ENCODE data around the gene CBLC. TPM values are rescaled to one million over a fixed set of nuclear protein-coding genes. Genes with fewer than 3 reads are reported as not detected.

The CBLC gene
- total RNA-seq, 1 donor from 2014 or later = not detected

DNA sequence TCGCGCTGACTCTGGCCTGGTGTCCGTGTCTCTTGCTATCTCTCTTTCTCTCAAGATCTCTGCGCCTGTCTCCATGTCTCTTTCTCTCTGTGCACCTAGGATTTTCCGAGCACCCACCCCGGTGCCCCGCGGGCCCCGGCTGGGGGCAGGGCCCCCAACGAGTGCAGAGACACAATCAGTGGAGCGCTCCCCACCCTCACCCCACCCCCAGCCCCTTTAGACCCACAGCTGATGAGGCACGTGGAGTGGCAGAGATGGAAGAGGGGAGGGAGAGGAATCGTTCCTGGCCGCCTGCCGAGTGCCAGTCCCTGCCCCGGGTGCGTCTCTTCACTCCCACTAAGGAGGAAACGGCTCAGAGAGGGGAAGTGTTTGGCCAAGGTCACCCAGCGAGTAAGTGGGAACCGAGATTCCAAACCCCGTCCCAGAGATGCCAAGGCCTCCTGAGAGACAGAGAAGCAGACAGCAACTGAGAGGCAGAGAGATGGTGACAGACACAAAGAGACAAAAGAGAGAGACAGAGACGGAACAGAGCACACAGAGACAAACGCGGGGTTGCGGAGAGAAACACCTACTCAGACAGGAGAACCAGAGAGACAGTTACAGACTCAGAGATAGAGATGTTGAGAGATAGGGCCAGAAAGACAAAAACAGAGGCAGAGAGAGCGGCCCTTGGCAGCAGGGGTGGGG lies 29.8 kb upstream of the CBLC start:
- Mint-ChIP-seq H3K27me3 (ENCODE audit: low read depth) (no peaks in the 10 kb centered on the region), H3K27ac (ENCODE audit: unreplicated experiment) (peak overlapping the region; percentile 95), H3K36me3 (ENCODE audit: low read depth) (peaks cover 3% of the 10 kb centered on the region), H3K4me1 (ENCODE audit: low read depth) (peaks cover 73% of the 10 kb centered on the region), H3K9me3 (ENCODE audit: low read depth) (no peaks in the 10 kb centered on the region), H3K4me3 (ENCODE audit: unreplicated experiment) (peak overlapping the region; percentile 85)
- TF ChIP-seq, protein P1, sequence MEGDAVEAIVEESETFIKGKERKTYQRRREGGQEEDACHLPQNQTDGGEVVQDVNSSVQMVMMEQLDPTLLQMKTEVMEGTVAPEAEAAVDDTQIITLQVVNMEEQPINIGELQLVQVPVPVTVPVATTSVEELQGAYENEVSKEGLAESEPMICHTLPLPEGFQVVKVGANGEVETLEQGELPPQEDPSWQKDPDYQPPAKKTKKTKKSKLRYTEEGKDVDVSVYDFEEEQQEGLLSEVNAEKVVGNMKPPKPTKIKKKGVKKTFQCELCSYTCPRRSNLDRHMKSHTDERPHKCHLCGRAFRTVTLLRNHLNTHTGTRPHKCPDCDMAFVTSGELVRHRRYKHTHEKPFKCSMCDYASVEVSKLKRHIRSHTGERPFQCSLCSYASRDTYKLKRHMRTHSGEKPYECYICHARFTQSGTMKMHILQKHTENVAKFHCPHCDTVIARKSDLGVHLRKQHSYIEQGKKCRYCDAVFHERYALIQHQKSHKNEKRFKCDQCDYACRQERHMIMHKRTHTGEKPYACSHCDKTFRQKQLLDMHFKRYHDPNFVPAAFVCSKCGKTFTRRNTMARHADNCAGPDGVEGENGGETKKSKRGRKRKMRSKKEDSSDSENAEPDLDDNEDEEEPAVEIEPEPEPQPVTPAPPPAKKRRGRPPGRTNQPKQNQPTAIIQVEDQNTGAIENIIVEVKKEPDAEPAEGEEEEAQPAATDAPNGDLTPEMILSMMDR (IDR thresholded peaks at IDR 0.05) = no peak
- no peak for DNase-seq (ENCODE audit: low spot score)

GRCh38 chr19:44748426-44749254 lies 29.1 kb upstream of the CBLC start, which contains the start of gene BCL3:
TSS of gene BCL3 (plus strand) at chr19:44748708. CDS start at chr19:44748791, 83 bp downstream.
- H3K4me3 Mint-ChIP-seq (ENCODE audit: unreplicated experiment) = peak within 1 kb of the TSS; percentile 85
- no peak for DNase-seq (ENCODE audit: low spot score)
- H3K27ac Mint-ChIP-seq (ENCODE audit: unreplicated experiment) = peak within 1 kb of the TSS; percentile 95
- TF ChIP-seq, protein P1 (IDR thresholded peaks at IDR 0.05) = no peak
- no peaks in the 10 kb centered on the region for H3K27me3 Mint-ChIP-seq (ENCODE audit: low read depth)
- H3K9me3 Mint-ChIP-seq (ENCODE audit: low read depth) = no peaks in the 10 kb centered on the region
- H3K4me1 Mint-ChIP-seq (ENCODE audit: low read depth) = peaks cover 76% of the 10 kb centered on the region
- peaks cover 3% of the 10 kb centered on the region for H3K36me3 Mint-ChIP-seq (ENCODE audit: low read depth)

DNA sequence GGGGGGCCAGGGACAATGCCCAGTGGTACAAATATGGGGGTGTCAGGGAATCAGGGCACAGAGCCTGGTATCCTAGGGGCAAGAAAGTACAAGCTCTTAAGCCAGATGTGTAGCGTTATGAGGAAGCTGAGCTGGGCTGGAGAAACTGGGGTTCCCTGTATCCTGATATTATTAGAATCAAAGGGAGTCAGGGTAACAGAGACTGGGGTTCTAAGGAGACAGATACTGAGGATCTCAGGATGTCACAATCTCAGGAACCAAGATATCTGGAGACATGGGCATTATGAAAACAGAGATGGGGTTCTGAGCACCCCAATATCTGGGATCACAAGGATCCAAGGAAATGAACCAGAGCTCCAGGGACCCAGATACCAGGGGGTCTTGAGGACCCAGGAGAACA lies 28.4 kb upstream of the CBLC start:
- Mint-ChIP-seq H3K4me1 (ENCODE audit: low read depth) (peaks cover 82% of the 10 kb centered on the region), H3K27ac (ENCODE audit: unreplicated experiment) (peak overlapping the region; percentile 53), H3K27me3 (ENCODE audit: low read depth) (no peaks in the 10 kb centered on the region), H3K9me3 (ENCODE audit: low read depth) (no peaks in the 10 kb centered on the region), H3K36me3 (ENCODE audit: low read depth) (peaks cover 3% of the 10 kb centered on the region), H3K4me3 (ENCODE audit: unreplicated experiment) (peak overlapping the region; percentile 74)
- TF ChIP-seq, protein P1 (IDR thresholded peaks at IDR 0.05) = no peak
- no peak for DNase-seq (ENCODE audit: low spot score)

DNA sequence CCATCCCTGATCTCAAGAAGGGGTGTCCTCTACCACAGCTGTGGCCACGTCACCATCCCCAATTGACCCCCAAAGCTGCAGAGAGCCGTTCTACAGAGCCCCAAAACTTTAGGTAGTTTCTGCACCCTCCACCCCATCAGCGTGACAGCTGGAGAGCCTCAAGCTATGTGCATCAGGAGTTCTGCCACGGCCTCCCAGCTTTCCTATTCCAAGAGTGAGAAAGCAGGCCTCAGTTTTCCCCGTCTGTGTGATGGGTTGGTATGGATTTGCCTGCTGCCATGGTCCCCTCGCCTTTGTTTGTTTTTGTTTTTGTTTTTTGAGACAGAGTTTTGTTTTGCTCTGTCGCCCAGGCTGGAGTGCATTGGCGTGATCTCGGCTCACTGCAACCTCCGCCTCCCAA lies 27.7 kb upstream of the CBLC start:
- H3K27ac Mint-ChIP-seq (ENCODE audit: unreplicated experiment) = no peak overlapping the region
- H3K27me3 Mint-ChIP-seq (ENCODE audit: low read depth) = no peaks in the 10 kb centered on the region
- H3K36me3 Mint-ChIP-seq (ENCODE audit: low read depth) = peaks cover 3% of the 10 kb centered on the region
- TF ChIP-seq, protein P1 (IDR thresholded peaks at IDR 0.05) = no peak
- H3K4me3 Mint-ChIP-seq (ENCODE audit: unreplicated experiment) = peak overlapping the region; percentile 74
- H3K9me3 Mint-ChIP-seq (ENCODE audit: low read depth) = no peaks in the 10 kb centered on the region
- peaks cover 82% of the 10 kb centered on the region for H3K4me1 Mint-ChIP-seq (ENCODE audit: low read depth)
- no peak for DNase-seq (ENCODE audit: low spot score)

- DNase-seq (ENCODE audit: low spot score) = no peak
- Mint-ChIP-seq H3K4me1 (ENCODE audit: low read depth) (peaks cover 82% of the 10 kb centered on the region), H3K36me3 (ENCODE audit: low read depth) (peaks cover 3% of the 10 kb centered on the region), H3K27me3 (ENCODE audit: low read depth) (no peaks in the 10 kb centered on the region), H3K9me3 (ENCODE audit: low read depth) (no peaks in the 10 kb centered on the region), H3K4me3 (ENCODE audit: unreplicated experiment) (no peak overlapping the region), H3K27ac (ENCODE audit: unreplicated experiment) (peak overlapping the region; percentile 95)
- TF ChIP-seq, protein P1 (IDR thresholded peaks at IDR 0.05) = no peak
Observed at GRCh38 chr19:44752123-44752815, 25.4 kb upstream of the CBLC start.
